A673 (cell line): ENCODE measurements around the gene KIF17.

ENCODE experiments used
- EZH2 ChIP-seq: fragments of 200-600 bp; sonication (generic); IDR thresholded peaks from 2 replicates; pipeline ENCODE4 v1.6.1; 2017; ENCODE audit warnings: borderline replicate concordance, low read depth, mild to moderate bottlenecking, mixed read lengths, antibody characterized with exemption, low read length; ENCODE audit not compliant: poor library complexity, severe bottlenecking
- TF ChIP-seq, protein P1 (sequence below): fragments of 300-800, 200-600 bp; sonication (generic); conservative IDR thresholded peaks from 2 replicates; pipeline ENCODE4 v1.5.1; 2017; ENCODE audit warnings: low read depth, mild to moderate bottlenecking, antibody characterized with exemption, low read length, moderate library complexity, mixed read lengths

DNA sequence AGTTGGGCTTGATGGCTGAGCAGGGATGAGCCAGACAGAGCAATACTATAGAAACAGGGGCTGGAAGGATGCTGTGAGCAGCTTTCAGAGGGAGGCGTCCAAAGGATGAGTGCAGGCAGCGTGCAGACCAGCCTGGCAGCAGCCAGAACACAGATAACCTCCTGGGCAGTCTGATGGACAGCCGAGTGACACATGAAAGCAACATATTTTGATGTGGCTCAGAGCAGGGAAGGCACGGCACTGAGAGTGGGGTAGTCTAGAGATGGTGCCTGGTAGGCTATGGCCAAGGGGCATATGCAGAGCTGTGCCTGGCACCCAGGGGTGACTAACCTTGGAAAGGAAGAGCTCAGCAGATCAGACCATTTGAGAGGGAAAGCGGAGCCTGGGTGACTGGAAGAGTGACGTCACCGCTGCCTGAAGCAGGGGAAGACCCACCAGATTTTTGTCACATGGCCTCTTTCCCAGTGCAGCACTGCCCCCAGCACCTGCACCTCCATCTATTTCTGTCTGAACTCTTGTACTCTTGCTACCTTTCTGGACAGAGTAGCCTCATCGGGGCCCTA is 80.9 kb downstream of the KIF17 start:
- TF ChIP-seq EZH2: no peak
- TF ChIP-seq, protein P1, sequence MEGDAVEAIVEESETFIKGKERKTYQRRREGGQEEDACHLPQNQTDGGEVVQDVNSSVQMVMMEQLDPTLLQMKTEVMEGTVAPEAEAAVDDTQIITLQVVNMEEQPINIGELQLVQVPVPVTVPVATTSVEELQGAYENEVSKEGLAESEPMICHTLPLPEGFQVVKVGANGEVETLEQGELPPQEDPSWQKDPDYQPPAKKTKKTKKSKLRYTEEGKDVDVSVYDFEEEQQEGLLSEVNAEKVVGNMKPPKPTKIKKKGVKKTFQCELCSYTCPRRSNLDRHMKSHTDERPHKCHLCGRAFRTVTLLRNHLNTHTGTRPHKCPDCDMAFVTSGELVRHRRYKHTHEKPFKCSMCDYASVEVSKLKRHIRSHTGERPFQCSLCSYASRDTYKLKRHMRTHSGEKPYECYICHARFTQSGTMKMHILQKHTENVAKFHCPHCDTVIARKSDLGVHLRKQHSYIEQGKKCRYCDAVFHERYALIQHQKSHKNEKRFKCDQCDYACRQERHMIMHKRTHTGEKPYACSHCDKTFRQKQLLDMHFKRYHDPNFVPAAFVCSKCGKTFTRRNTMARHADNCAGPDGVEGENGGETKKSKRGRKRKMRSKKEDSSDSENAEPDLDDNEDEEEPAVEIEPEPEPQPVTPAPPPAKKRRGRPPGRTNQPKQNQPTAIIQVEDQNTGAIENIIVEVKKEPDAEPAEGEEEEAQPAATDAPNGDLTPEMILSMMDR: no peak
